DND-41 (cell line): ENCODE measurements around the gene FGF8.

Experiments used
- CTCF ChIP-seq: IDR thresholded peaks from 2 replicates; pipeline ENCODE4 v1.5.1; 2012; ENCODE audit warnings: borderline replicate concordance, low read length, moderate library complexity, mild to moderate bottlenecking; ENCODE audit not compliant: poor library complexity, severe bottlenecking; ENCODE audit errors: extremely low read depth
- EZH2 ChIP-seq: IDR thresholded peaks from 3 replicates; pipeline ENCODE4 v1.6.1; 2012; ENCODE audit warnings: borderline replicate concordance, low read depth, mild to moderate bottlenecking, moderate library complexity, low read length, inconsistent platforms; ENCODE audit not compliant: severe bottlenecking

- TF ChIP-seq CTCF (no peak), EZH2 (no peak)
Observed at GRCh38 chr10:101824736-101825135, 48.8 kb upstream of the FGF8 start.
